ENCODE measurements around the gene SSU72.

Gene SSU72

GRCh38 chr1:1552263-1552639 lies 22.4 kb downstream of the SSU72 start:
- TF ChIP-seq CTCF (IDR thresholded peaks at IDR 0.05; ENCODE audit: low read length) (no peak), EZH2 (IDR thresholded peaks at IDR 0.05; ENCODE audit: borderline replicate concordance, low read length) (no peak)
- Histone ChIP-seq H3K9ac (ENCODE audit: low read length) (no peak overlapping the region), H3K9me2 (ENCODE audit: low read depth, low read length) (no peaks in the 10 kb centered on the region), H3K4me3 (ENCODE audit: low read depth, low read length, poor library complexity, severe bottlenecking) (no peak overlapping the region), H3F3A (ENCODE audit: insufficient read depth, low read length) (no peaks in the 10 kb centered on the region), H3K9me3 (ENCODE audit: low read length) (no peaks in the 10 kb centered on the region), H2AFZ (ENCODE audit: low read length) (no peak overlapping the region), H3K4me2 (ENCODE audit: low read length) (no peak overlapping the region), H3K36me3 (ENCODE audit: insufficient read depth, low read length) (no peaks in the 10 kb centered on the region; the same call in 1 of the 2 replicates), H3K27me3 (ENCODE audit: insufficient read depth, low read length) (no peaks in the 10 kb centered on the region), H3K4me1 (ENCODE audit: insufficient read depth, low read length, severe bottlenecking) (peaks cover 8% of the 10 kb centered on the region), H3K79me2 (ENCODE audit: insufficient read depth, low read length) (no peaks in the 10 kb centered on the region), H3K27ac (ENCODE audit: low read depth, low read length, poor library complexity, severe bottlenecking) (no peak overlapping the region), H4K20me1 (ENCODE audit: insufficient read depth, low read length) (no peaks in the 10 kb centered on the region)

GRCh38 chr1:1551524-1552262 lies 23.0 kb downstream of the SSU72 start:
- Histone ChIP-seq H3K27ac (ENCODE audit: low read depth, low read length, poor library complexity, severe bottlenecking) (no peak overlapping the region), H3F3A (ENCODE audit: insufficient read depth, low read length) (no peaks in the 10 kb centered on the region), H3K9me2 (ENCODE audit: low read depth, low read length) (no peaks in the 10 kb centered on the region), H3K4me1 (ENCODE audit: insufficient read depth, low read length, severe bottlenecking) (peaks cover 2% of the 10 kb centered on the region), H3K79me2 (ENCODE audit: insufficient read depth, low read length) (no peaks in the 10 kb centered on the region), H3K27me3 (ENCODE audit: insufficient read depth, low read length) (no peaks in the 10 kb centered on the region), H3K4me3 (ENCODE audit: low read depth, low read length, poor library complexity, severe bottlenecking) (no peak overlapping the region), H3K9ac (ENCODE audit: low read length) (no peak overlapping the region), H3K4me2 (ENCODE audit: low read length) (no peak overlapping the region), H3K36me3 (ENCODE audit: insufficient read depth, low read length) (no peaks in the 10 kb centered on the region; the same call in 1 of the 2 replicates), H3K9me3 (ENCODE audit: low read length) (no peaks in the 10 kb centered on the region), H2AFZ (ENCODE audit: low read length) (no peak overlapping the region), H4K20me1 (ENCODE audit: insufficient read depth, low read length) (no peaks in the 10 kb centered on the region)
- TF ChIP-seq EZH2 (IDR thresholded peaks at IDR 0.05; ENCODE audit: borderline replicate concordance, low read length) (no peak), CTCF (IDR thresholded peaks at IDR 0.05; ENCODE audit: low read length) (no peak)

GRCh38 chr1:1550591-1551432 lies 23.9 kb downstream of the SSU72 start:
- H3K4me2 ChIP-seq (ENCODE audit: low read length): no peak overlapping the region
- H3K4me1 ChIP-seq (ENCODE audit: insufficient read depth, low read length, severe bottlenecking): no peaks in the 10 kb centered on the region
- no peaks in the 10 kb centered on the region for H3K27me3 ChIP-seq (ENCODE audit: insufficient read depth, low read length)
- H3K9ac ChIP-seq (ENCODE audit: low read length): no peak overlapping the region
- H3K36me3 ChIP-seq (ENCODE audit: insufficient read depth, low read length): no peaks in the 10 kb centered on the region; the same call in 1 of the 2 replicates
- H3K27ac ChIP-seq (ENCODE audit: low read depth, low read length, poor library complexity, severe bottlenecking): no peak overlapping the region
- TF ChIP-seq EZH2 (IDR thresholded peaks at IDR 0.05; ENCODE audit: borderline replicate concordance, low read length) (no peak), CTCF (IDR thresholded peaks at IDR 0.05; ENCODE audit: low read length) (no peak)
- H4K20me1 ChIP-seq (ENCODE audit: insufficient read depth, low read length): no peaks in the 10 kb centered on the region
- H2AFZ ChIP-seq (ENCODE audit: low read length): no peak overlapping the region
- H3K4me3 ChIP-seq (ENCODE audit: low read depth, low read length, poor library complexity, severe bottlenecking): no peak overlapping the region
- H3K9me2 ChIP-seq (ENCODE audit: low read depth, low read length): no peaks in the 10 kb centered on the region
- no peaks in the 10 kb centered on the region for H3F3A ChIP-seq (ENCODE audit: insufficient read depth, low read length)
- no peaks in the 10 kb centered on the region for H3K79me2 ChIP-seq (ENCODE audit: insufficient read depth, low read length)
- H3K9me3 ChIP-seq (ENCODE audit: low read length): no peaks in the 10 kb centered on the region

All from OCI-LY1 (cell line).